Medulla oblongata (tissue), 1 donor: ENCODE data around the gene BMAL2.
A peak's percentile ranks its signal among the peaks of the same experiment; 100 is the strongest.

Experiments
- DNase-seq: peaks from one replicate; pipeline ENCODE4 v3.0.0-alpha.2; 2015; ENCODE audit errors: extremely low spot score

BMAL2 gene

DNA sequence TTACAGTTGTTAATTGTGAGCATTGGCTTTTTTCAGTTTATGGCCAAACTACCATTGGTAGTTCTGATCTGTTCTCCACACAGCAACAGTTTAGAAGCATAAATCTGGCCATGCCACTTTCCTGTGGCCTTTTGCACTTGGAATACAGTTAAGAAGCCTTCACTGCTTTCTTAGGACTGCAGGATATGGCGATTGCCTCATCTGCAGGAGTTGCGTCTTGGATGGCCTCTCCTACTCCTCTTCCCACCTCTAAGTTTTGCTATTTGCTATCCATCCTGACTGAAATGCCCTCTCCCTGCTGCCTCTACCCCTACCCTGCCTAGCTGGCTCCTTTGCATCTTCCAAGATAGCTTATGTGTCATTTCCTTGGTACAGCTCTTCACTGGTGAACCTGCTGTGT, 12.8 kb upstream of the BMAL2 start:
- DNase-seq: no peak

DNA sequence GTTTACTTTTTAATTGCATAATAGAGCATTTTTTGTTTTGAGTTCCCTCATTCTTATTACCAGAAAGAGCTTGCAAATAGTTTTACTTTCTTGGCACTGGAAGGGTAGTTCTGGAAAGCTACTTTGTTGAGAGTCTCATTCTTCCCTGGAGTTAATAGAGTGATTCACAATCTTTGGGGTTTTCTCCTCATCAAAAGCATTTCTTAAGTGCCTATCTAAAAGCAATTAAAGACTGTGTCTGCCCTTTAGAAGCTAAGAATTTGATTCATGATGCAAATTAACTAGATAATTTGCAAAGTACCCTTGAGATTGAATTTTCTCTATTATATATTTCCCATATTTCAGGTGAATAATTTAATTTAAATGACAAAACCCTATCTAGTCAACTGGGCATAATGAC, 8.1 kb upstream of the BMAL2 start:
- peak; percentile 26 for DNase-seq

DNA sequence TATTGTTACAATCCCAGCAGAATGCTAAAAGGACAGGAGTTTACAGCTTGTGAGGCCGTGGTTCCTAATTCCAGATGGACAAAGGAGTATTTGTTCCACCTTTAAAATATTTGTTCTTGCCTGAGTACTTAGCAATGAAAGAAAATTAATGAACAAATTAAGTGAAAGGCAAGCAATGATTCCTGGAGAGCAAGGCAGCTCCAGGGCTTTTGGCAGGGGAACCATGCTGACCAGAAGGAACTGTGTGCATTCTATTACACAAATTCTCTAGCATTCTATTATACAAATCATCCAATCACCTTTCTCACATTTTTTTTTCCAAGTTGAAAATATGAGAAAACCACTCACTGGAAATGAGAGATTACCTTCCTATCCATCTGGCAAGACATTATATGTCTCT, 1.8 kb upstream of the BMAL2 start:
- DNase-seq: no peak

DNA sequence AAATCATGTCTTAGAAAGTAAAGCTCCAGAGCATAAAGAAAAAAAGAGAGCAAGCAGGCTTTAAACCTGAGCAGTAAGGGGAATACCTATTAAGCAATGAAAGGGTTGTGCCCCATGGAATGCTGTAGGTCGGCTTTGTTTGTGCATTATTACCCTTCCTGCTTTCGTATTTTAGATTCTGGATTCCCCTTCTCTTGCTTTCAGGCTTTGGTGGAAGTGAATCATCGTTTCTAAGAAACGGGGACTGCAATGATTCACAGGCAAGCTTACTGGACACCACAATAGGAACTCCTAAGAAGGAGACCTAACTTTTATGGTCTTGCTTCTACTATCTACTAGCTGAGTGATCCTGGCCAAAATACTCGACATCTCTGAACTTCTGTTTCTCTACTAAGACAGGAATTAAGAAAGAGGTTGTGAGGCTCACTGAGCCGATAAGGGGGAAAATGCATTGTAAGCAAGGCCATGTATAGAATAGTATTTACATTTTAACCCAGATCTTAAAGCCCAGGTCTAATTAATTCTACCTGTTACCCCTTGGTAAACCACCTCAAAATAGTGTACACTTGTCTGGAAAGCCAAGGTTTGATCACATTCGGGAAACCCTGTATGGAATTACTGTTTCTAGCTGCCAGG, 1.2 kb upstream of the BMAL2 start:
- no peak for DNase-seq

DNA sequence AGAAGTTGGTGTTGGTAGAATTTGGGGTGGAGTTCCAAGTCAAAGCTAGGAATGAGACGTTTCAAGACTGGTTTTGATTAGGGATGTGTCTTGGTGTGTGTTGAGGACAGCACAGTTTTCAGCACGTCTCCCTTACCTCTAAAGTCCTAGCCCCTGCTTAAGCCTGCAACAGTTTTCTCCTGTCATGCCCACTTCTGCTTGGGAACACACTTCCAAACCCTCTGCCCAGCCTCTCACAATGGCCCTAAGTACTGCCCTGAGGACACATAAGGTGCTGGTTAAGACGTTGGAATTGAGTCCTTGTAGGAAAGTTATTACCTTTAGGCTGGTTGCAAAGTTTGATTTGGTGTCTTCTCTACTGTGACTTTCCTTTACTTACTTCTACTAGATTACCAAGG, 710 bp upstream of the BMAL2 start:
- DNase-seq: no peak

DNA sequence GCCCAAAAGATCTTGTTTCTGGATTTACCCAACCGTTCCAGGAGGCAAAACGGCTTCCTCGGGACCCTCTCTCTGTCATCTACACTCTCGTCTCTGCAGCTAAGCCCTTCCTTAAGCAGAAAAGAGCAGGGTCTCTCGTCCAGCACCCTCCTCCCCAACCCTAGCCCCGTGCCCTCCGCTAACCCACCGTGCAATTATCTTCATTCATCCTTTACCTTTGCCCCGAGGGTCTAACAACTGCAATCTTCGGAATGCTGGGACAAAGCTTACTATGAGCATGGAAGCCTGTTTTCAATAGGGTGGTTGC, 276 bp upstream of the BMAL2 start:
- DNase-seq: no peak

DNA sequence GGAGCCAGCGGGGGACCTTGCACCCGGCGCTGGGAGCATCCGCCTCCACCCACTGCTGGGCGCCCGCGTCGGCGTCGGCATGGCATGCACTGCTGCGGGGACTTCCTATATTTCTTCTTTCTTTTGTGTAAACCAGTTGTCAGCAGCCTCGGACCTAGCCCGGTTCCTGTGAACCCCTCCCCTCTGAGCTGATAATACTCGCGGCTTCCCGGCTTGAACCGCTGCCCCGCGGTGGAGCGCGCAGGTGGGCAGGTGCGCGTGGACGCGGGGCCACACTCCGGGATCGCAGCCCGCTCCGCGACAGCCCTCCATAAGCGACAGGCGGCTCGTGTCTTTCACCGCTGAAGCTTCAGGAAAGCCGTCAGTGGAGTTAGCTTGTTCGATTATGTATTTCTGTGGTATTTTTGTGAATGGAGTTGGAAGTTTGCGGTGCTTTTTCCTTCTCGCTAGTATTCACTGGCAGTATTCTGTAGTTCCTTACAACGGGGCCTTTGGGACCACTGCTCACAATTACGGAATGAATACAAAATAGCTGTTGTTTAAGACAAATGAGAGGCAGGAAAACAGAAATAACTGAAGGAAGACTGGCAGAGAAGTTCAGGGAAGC, 870 bp downstream of the BMAL2 start:
- DNase-seq: no peak

DNA sequence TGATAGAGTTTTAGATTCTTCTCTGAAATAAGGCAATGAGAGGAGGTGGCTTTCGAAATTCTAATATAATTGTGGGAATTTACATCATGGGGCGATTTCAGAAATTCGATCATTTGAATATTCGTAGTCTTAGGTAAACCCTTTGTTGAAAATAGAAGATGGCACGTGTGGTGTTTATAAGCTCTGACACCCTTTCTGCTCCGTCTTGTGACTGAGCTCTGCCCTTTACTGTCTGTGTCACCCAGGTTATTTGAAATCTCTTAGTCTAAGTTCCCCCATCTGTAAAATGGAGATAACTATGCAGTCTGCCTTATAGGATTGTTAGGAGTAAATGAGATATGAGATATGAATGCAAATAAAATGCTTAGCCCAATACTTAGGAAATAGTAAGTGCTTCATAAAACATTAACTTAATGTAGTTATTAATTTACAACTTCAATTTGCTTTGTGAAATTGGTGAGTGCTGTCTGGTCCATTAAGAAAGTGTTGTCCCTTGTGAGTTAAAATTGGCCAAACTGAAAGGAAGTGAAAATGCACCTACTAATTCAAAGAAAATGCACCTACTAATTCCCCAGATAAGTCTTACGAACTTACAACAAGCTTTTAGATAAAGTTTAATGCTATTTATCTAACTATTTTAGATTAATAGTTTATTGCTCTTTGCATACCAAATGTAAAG, 1.5 kb downstream of the BMAL2 start:
- DNase-seq: no peak

DNA sequence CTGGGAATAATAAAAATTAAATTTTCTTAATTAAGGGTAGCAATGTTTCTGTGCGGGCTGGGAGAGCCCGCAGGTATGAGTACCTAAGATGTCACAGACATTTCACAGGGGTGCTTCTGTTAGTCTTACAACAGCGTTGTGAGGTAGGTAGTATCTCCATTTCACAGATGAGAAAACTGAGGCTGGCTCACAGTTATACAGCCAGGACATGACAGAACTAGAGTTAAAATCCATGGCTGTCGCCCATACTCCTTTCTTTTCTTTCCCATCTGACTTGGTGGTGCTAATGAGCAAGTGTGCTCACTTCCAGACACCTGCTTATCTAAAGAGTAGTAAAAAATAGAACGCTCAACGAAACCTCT, 2.1 kb downstream of the BMAL2 start:
- no peak for DNase-seq

DNA sequence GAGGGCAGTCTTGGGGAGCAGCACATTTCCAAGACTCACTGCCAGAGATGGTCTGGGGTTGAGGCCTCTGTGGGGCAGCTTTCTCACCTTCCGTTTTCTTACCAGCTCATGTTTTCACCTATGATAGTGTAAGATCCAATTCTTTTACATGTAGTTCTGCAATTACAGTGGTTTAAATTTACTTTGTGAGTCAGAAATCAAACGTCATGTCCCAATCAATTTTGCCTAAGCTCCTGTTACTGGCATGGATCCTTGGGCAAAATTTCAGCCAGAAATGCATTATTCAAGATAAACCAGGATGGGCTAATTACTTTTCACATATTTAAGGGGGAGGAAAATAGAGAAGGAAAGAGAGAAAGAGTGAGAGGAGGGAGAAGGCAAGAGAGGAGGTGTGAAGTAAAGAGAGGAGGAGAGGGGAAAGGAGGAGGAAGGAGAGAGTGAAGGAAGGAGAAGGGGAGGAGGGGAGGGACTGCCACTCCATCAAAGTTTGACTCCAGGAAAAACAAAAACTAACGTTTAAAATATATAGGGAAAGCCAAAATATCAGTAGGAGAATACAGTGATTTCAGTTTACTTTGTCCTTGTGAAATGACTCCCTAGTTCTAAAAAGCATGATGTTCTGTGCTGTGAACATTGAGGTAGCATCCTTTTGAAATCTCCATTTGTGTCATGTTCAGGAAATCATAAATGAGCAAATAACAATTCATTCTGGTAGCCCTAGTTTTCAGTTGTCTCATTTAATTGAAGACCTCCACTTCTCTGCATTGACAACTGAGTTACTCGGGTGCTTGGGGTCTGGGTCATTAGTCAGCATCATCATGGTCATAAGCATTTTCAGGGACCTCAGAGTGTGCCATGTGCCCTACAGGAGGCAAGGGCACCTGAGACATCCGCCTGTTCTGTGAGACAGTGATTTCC, 3.0 kb downstream of the BMAL2 start:
- DNase-seq: no peak

DNA sequence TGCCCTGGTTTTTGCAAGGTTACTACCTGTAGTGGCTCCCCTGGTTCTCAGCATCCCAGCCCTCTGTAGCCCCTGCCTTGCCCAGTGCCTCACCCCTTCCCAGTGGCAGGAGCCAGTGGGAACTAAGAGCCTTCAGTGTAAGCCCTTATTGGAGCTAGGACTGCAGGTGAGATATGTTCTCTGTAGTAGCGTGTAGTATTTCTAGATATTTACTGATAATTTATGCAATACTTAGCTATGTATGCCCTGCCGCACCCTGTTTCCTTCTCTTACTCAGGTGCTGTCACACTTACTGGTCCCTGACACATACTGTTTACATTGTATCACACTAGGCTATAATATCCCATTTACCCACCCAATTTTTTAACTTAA, 3.6 kb downstream of the BMAL2 start:
- no peak for DNase-seq

DNA sequence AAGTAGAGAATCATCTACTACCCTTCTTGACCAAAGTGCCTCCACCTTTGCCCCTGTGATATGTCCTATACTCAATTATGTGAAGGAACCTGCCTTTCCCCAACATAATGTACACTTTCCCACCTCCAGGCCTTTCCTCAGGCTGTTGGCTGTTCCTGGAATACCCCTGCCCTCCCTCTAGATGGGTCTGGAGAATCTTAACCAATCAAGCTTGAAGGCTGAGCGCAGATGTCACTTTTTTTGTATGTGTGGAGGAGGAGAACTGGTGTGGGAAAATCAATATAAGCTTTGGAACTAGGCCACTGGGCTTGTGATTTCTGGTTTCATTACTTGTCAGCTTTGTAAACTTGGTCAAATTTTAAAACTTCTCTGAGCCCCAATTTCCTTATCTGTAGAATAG, 4.7 kb downstream of the BMAL2 start:
- no peak for DNase-seq

DNA sequence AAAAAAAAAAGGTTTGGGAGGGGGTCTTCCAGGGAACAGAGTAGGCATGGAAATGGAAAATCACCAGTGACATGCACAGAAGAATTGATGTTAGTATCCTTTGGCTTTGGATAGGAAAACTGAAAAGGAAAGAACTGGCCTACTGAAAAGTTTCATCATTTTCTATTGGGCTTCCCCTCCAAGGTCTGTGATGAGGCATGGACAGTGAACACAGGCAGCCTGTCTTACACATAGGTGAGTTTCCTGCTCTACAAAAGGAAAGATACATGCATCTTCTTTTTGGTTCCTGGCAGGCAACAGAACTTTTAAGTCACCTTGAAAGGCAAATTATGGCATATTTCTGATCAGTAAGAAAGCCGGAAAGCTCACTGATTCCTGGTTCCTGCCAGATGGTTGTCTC, 5.8 kb downstream of the BMAL2 start:
- DNase-seq: no peak

DNA sequence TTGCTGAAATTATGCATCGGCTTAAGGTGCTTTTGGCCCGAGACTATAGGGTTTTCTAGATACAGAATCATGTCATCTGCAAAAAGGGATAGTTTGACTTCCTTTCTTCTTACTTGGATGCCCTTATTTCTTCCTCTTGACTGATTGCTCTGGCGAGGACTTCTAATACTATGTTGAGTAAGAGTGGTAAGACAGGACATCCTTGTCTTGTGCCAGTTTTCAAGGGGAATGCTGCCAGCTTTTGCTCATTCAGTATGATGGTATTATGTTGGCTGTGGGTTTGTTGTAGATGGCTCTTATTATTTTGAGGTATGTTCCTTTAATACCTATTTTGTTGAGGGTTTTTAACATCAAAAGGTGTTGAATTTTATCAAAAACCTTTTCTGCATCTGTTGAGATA, 8.3 kb downstream of the BMAL2 start:
- no peak for DNase-seq

DNA sequence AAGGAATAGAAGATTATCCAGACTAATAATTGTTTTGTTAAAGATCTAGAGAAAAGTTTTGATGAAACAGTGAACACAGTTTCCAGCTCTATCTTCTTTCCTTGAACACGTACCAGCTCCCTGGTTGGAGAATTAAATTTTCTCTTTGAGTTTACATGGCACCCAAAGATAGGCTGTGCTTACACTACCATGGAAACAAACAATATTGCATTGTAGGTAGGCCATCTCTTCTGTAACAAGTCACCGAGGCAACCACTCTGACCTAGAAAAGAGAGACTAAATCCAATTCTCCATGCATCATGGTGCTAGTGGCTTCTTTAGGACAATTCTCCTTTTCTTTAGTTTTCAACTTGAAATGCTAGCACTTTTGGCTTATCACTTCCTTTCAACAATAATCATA, 9.9 kb downstream of the BMAL2 start:
- DNase-seq: peak; percentile 23

DNA sequence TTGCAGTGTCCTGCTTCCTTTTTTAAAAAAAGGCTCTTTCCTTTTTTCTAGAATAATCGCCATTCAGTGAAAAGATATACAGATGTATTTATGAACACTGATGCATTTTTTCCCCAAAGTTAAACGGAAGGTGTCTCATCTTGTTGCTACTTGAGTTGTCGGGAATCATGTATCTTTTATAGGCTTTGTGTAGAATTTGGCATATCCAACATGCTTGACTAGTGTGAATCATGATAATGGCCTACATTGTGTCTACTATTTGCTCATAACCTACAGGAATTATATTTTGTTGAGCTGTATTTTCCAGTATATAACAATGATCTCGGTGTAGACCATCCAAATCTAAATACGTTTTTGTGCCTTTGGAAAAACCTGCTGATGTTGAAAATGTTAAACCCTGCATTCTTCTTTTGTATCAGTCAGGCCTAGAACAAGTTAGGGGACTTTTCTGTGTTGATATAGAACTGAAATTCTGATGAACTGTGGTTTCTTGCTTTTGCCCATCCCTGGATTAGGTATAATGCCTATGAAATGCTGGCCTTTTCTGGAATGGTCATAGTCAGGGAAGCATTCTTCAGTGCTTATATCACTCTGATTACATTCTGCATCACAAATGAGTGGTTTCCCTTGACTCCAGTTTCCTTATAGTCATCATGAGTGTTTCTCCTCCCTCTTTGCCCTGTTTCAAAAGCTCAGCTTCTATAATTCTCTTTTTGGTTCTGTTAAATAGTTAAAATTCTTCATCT, 10.8 kb downstream of the BMAL2 start:
- DNase-seq: no peak

DNA sequence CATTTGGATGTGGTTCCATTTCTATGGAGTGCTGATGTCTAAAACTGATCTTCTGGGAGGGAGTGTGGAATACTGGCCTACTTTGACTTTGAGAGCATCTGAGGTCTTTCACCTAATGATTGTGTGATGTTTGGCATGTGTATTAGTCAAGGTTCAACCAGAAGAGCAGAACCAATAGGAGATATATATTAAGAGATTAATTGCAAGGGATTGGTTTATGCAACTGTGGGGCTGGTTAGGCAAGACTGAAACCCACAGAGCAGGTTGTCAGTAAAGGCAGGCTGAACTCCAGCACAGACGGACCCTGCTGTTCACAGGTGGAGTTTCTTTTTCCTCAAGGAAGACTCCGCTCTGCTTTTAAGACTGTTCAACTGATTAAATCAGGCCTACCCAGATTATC, 11.6 kb downstream of the BMAL2 start:
- no peak for DNase-seq

DNA sequence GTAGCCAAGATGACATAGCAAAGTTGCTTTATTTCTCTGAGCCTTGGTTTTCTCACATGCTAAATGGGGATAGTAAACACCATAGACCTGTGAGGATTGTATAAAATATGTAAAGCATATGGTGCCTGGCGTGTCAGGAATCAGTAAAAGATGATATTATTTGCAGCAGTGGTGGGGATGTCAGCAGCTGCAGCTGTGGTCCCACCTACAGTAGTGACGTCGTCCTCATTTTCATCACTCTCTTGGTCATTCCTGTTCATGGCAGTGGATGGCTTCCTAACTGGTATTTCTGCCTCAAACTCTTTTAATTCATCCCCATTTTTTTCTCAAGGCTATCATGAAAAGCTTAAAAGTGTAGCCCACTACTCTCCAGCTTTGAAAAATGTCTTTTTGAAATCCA, 12.1 kb downstream of the BMAL2 start:
- DNase-seq: no peak

DNA sequence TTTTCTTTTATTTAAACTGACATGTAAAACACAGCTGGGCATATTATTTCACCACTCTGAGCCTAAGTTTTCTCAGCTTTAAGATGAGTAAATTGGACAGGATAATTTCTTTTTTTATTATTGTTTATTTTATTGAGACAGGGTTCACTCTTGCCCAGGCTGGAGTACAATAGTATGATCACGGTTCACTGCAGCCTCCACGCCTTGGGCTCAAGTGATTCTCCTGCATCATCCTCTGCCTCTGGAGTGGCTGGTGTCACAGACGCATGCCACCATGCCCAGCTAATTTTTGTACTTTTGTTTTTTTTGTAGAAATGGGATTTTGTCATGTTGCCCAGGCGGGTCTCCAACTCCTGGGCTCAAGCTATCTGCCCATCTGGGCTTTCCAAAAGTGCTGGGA, 12.7 kb downstream of the BMAL2 start:
- no peak for DNase-seq

DNA sequence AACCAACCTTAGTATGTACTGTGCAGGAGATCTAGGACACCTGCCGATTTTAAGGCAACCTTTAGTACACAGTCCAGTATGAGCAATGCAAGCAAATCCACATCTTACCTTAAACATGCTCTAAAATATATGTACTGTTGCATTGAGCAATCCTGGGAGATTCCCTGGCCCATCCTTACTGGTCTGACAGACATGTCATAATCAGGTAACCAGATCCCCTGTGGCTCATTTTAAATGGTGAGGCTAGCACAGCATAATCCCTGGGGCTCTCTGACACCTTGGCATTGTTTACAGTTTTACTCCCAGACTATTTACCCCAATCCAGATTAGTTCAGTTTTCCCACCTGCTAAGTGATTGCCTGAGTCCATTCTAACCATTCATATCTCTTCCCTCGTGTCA, 15.1 kb downstream of the BMAL2 start:
- no peak for DNase-seq

DNA sequence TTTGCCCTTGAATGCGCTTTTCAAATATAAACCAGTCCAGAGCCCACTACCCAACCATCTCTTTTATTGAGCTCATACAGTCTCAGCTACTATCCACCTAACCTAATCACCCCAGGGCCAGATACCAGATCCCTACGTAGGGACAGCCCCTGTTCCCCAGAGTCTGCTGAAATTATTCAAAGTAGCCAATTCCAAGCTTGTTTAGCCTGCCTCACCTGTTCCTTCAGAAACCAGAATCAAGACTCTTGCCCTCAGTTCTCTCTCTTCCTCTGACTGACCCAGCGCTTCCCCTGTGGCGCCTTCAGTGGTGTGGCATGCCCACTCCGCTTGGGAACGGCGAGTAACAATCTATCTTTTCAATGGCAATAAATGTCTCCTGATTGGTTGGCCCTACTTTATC, 18.8 kb downstream of the BMAL2 start:
- no peak for DNase-seq

DNA sequence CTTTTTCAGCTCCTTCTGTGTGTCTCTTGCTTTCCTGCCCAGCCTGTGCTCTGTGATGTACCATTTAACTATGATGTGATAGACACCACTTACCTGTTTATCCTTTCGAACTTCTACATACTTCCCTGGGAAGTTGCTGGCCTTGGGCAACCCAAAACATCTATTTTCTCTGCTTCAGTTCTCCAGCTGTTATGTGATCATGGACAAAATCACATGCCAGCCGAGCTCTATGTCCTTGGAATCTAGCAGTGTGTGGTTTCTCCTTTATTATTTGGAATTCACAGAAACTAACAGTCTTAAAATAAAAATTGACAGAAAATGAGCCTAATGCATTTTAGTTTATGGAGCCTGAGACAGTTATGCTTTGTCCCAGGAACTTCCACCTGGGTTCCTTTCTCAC, 22.9 kb downstream of the BMAL2 start:
- no peak for DNase-seq
